GM12892 (cell line): ENCODE data around the gene CELF2.

Experiments
- POLR2A ChIP-seq: IDR thresholded peaks from 2 replicates; pipeline ENCODE4 v1.6.1; 2011; ENCODE audit warnings: low read depth, low read length, control low read depth
- TAF1 ChIP-seq: IDR thresholded peaks from 2 replicates; pipeline ENCODE4 v1.6.1; 2011; ENCODE audit warnings: low read depth, mild to moderate bottlenecking, control low read depth, low read length, borderline replicate concordance

DNA sequence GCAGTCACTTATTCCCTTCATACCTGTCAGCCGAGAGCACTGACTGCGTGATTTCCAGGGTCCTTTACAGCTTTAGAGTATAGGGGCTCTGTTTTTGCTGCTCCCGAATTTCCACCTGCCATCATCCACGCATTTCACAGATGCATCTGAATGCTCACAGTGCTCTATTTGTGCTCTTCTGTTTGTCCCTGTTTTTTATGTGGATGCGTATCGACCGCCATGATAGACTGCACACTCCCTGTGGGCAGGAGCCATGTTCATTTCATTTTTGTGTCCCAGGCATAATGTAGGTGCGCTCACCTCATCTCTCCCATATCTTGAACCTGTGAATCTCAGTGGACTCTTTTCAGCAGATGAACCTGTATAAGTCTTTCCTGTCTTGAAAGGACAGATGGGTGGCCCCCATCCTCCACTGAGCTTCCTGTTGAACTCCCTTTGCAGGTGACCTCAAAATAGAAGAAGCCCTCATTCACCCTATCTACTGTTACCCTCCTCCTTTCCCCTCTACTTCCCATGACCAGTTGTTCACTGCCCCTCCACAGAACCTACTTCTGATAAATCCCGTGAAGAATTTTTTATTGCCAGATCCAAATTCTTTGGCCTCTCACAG, 228.4 kb downstream of the CELF2 start:
- TF ChIP-seq POLR2A, result no peak
- TF ChIP-seq TAF1, result no peak
